ENCODE data around the gene PHACTR3.

Gene PHACTR3

DNA sequence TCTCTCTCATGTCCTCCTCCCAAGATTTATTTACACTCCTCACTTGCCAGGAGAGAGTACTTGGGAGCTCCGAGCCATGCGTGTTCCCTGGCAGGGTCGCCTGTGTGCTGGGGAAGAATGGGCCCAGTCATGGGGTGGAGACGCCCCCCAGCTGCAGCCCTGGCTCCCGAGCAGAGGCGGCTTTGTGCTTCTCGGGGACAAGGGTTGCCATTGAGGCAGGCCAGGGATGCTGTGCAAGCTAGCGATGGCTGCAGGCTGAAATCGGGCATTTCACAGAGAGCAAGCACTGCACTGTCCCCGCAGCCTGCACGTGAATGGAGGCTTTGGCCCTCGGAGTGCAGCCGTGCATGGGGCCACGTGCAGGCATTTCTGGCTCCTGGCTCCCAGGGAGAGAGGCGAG, 23.8 kb downstream of the PHACTR3 start:
- Histone ChIP-seq H3K9me3 (ENCODE audit: control insufficient read depth, low read length) (no peaks in the 10 kb centered on the region), H3K4me3 (ENCODE audit: low read depth, low read length) (no peak overlapping the region), H3K27me3 (ENCODE audit: control insufficient read depth, insufficient read depth, low read length) (no peaks in the 10 kb centered on the region), H3K9ac (no peak overlapping the region), H3K4me2 (ENCODE audit: low read length) (no peak overlapping the region), H3K79me2 (no peaks in the 10 kb centered on the region), H2AFZ (no peak overlapping the region), H3K36me3 (ENCODE audit: control insufficient read depth, insufficient read depth, low read length) (no peaks in the 10 kb centered on the region), H3K4me1 (no peaks in the 10 kb centered on the region), H3K27ac (no peak overlapping the region)
- TF ChIP-seq CTCF (IDR thresholded peaks at IDR 0.05), result no peak

DNA sequence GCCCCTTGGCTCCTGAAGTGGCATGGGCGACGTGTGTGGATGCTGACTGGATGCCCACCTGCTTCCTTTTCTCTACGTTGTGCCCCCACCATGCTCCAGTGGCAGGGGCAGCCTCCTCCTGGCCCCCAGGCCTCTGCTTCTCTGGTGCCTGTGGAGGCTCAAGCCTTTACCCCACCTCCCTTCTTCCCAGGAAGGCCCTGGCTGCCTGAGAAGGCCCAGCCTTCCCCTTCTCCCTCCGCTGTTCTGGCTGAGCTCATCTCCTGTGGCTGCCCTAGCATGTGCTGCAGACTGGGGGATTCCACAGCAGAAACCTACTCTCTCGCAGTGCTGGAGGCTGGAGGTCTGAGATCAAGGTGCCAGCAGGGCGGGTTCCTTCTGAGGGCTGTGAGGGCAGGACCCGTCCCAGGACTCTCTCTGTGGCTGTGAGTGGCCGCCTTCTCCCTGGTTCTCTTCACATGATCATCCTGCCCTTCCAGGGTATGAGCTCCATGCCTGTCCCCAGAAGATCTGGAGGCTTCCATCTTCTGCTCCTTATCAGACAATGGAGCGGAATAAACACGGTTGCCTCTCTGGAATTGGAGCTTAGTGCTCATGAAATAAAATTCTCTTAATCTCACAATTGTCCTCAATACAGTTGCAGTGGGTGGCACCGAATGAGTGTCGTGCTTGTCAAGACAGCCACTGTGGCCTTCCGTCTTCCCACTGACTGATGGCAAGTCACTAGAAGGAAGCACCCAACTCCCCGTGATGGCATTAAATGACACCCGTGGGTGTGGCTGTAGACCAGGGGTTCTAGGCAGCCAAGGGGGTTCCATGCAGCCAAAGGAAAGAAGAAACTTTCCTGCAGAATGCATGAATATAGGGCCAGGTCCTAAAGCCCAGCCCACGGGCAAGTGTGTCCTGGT, 25.1 kb downstream of the PHACTR3 start:
- Histone ChIP-seq H3K36me3 (ENCODE audit: control insufficient read depth, insufficient read depth, low read length) (no peaks in the 10 kb centered on the region), H3K4me3 (ENCODE audit: low read depth, low read length) (no peak overlapping the region), H3K9me3 (ENCODE audit: control insufficient read depth, low read length) (no peaks in the 10 kb centered on the region), H3K4me1 (no peaks in the 10 kb centered on the region), H3K4me2 (ENCODE audit: low read length) (no peak overlapping the region), H2AFZ (no peak overlapping the region), H3K9ac (no peak overlapping the region), H3K27ac (no peak overlapping the region), H3K79me2 (no peaks in the 10 kb centered on the region), H3K27me3 (ENCODE audit: control insufficient read depth, insufficient read depth, low read length) (no peaks in the 10 kb centered on the region)
- TF ChIP-seq CTCF (IDR thresholded peaks at IDR 0.05), result no peak

DNA sequence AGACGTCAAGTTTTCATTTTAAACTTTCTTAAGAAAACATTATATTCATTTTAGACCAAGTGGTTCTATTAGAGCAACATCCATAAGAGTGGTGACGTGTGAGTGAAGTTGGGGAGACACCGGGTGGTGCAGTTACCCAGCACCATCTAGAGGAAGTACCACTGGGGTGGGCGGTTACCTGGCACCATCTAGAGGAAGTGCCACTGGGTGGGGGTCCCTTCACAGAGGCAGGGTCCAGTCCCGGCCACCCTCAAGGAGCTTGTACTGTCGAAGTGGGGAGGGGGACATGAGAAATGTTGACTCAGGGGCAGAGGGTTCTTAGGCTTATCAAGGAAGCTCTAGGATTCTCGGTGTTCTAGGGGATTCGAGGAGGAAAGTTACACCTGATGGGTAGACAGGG, 26.2 kb downstream of the PHACTR3 start:
- Histone ChIP-seq H3K36me3 (ENCODE audit: control insufficient read depth, insufficient read depth, low read length) (no peaks in the 10 kb centered on the region), H3K9ac (no peak overlapping the region), H2AFZ (no peak overlapping the region), H3K27ac (no peak overlapping the region), H3K4me2 (ENCODE audit: low read length) (no peak overlapping the region), H3K27me3 (ENCODE audit: control insufficient read depth, insufficient read depth, low read length) (no peaks in the 10 kb centered on the region), H3K4me3 (ENCODE audit: low read depth, low read length) (no peak overlapping the region), H3K9me3 (ENCODE audit: control insufficient read depth, low read length) (no peaks in the 10 kb centered on the region), H3K4me1 (no peaks in the 10 kb centered on the region), H3K79me2 (no peaks in the 10 kb centered on the region)
- no peak for TF ChIP-seq CTCF (IDR thresholded peaks at IDR 0.05)

DNA sequence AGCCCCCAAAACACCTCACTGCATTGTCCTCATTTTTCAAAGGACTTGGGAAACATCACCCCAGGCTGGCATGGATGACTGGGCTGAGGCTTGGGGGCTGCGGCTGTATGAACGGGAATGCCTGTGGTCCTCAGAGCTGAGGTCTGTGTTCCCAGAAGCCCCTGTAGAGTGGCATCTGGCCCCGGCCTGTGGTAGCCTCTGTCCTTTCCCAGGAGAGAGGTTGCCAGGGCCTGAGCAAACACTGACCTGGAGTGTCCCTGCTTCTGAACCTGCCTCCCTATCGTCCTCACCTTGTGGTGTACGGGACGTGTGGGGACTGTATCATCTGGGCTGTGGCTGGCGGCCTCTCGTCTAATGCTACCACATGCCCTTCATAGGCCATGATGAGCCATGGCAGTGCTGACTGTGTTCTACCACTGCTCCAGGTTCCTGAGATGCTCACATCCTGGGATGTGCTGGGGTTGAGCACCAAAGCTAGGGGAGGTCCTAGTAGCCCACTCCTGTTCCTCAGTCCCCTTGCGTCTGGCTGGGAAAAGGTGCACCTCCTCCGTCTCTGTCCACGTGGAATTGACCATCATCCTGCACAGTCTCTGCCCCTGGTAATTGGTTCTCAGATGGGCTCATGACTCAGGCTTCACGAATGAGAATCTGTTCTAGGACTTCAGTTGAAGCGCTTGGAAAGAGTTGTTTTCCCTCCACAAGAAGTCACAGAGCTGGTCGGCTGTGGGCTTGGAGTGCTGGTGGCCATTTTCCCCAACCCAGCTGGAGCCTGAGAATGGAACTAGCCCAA, 27.6 kb downstream of the PHACTR3 start:
- no peaks in the 10 kb centered on the region for H3K27me3 ChIP-seq (ENCODE audit: control insufficient read depth, insufficient read depth, low read length)
- no peak overlapping the region for H3K4me3 ChIP-seq (ENCODE audit: low read depth, low read length)
- no peaks in the 10 kb centered on the region for H3K36me3 ChIP-seq (ENCODE audit: control insufficient read depth, insufficient read depth, low read length)
- H3K4me1 ChIP-seq, result no peaks in the 10 kb centered on the region
- no peak overlapping the region for H2AFZ ChIP-seq
- no peak for TF ChIP-seq CTCF (IDR thresholded peaks at IDR 0.05)
- no peak overlapping the region for H3K27ac ChIP-seq
- H3K4me2 ChIP-seq (ENCODE audit: low read length), result no peak overlapping the region
- H3K9me3 ChIP-seq (ENCODE audit: control insufficient read depth, low read length), result no peaks in the 10 kb centered on the region
- H3K79me2 ChIP-seq, result no peaks in the 10 kb centered on the region
- H3K9ac ChIP-seq, result no peak overlapping the region

All from parathyroid adenoma (tissue), 2 donors.